ENCODE results near the gene LSAMP. TPM values are rescaled to one million over a fixed set of nuclear protein-coding genes. Genes with fewer than 3 reads are reported as not detected.

The LSAMP gene
- total and polyA plus RNA-seq, 2 of the 13 experiments (the other 11 are each of a cell fraction or from before 2014, with no cell fraction given), result not detected

DNA sequence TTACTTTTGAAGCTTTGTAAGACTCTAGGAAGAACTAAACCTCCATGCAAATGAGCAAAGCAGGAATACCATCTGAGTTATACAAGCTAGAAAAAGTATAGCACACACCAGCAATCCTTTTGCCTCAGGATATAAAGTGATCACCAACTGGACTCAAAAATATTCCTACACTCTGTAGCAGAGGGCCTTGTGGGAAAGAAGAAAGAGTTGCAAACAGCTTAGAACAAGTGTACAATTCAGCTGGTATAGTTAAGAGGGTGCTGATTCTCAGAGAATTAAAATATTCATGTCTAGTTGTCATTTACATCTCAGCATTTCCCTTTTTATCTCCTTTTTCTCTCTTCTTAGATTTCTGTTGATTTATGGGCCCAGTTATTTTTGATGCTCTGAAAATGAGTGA, 573.6 kb downstream of the LSAMP start (continued):
- TF ChIP-seq, protein P1, sequence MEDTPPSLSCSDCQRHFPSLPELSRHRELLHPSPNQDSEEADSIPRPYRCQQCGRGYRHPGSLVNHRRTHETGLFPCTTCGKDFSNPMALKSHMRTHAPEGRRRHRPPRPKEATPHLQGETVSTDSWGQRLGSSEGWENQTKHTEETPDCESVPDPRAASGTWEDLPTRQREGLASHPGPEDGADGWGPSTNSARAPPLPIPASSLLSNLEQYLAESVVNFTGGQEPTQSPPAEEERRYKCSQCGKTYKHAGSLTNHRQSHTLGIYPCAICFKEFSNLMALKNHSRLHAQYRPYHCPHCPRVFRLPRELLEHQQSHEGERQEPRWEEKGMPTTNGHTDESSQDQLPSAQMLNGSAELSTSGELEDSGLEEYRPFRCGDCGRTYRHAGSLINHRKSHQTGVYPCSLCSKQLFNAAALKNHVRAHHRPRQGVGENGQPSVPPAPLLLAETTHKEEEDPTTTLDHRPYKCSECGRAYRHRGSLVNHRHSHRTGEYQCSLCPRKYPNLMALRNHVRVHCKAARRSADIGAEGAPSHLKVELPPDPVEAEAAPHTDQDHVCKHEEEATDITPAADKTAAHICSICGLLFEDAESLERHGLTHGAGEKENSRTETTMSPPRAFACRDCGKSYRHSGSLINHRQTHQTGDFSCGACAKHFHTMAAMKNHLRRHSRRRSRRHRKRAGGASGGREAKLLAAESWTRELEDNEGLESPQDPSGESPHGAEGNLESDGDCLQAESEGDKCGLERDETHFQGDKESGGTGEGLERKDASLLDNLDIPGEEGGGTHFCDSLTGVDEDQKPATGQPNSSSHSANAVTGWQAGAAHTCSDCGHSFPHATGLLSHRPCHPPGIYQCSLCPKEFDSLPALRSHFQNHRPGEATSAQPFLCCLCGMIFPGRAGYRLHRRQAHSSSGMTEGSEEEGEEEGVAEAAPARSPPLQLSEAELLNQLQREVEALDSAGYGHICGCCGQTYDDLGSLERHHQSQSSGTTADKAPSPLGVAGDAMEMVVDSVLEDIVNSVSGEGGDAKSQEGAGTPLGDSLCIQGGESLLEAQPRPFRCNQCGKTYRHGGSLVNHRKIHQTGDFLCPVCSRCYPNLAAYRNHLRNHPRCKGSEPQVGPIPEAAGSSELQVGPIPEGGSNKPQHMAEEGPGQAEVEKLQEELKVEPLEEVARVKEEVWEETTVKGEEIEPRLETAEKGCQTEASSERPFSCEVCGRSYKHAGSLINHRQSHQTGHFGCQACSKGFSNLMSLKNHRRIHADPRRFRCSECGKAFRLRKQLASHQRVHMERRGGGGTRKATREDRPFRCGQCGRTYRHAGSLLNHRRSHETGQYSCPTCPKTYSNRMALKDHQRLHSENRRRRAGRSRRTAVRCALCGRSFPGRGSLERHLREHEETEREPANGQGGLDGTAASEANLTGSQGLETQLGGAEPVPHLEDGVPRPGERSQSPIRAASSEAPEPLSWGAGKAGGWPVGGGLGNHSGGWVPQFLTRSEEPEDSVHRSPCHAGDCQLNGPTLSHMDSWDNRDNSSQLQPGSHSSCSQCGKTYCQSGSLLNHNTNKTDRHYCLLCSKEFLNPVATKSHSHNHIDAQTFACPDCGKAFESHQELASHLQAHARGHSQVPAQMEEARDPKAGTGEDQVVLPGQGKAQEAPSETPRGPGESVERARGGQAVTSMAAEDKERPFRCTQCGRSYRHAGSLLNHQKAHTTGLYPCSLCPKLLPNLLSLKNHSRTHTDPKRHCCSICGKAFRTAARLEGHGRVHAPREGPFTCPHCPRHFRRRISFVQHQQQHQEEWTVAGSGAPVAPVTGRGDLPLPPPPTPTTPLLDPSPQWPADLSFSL (CRISPR knock-in tag; IDR thresholded peaks at IDR 0.05), result no peak
- TF ChIP-seq, protein P2, sequence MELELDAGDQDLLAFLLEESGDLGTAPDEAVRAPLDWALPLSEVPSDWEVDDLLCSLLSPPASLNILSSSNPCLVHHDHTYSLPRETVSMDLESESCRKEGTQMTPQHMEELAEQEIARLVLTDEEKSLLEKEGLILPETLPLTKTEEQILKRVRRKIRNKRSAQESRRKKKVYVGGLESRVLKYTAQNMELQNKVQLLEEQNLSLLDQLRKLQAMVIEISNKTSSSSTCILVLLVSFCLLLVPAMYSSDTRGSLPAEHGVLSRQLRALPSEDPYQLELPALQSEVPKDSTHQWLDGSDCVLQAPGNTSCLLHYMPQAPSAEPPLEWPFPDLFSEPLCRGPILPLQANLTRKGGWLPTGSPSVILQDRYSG (CRISPR knock-in tag; IDR thresholded peaks at IDR 0.05), result no peak
- TF ChIP-seq, protein P3, sequence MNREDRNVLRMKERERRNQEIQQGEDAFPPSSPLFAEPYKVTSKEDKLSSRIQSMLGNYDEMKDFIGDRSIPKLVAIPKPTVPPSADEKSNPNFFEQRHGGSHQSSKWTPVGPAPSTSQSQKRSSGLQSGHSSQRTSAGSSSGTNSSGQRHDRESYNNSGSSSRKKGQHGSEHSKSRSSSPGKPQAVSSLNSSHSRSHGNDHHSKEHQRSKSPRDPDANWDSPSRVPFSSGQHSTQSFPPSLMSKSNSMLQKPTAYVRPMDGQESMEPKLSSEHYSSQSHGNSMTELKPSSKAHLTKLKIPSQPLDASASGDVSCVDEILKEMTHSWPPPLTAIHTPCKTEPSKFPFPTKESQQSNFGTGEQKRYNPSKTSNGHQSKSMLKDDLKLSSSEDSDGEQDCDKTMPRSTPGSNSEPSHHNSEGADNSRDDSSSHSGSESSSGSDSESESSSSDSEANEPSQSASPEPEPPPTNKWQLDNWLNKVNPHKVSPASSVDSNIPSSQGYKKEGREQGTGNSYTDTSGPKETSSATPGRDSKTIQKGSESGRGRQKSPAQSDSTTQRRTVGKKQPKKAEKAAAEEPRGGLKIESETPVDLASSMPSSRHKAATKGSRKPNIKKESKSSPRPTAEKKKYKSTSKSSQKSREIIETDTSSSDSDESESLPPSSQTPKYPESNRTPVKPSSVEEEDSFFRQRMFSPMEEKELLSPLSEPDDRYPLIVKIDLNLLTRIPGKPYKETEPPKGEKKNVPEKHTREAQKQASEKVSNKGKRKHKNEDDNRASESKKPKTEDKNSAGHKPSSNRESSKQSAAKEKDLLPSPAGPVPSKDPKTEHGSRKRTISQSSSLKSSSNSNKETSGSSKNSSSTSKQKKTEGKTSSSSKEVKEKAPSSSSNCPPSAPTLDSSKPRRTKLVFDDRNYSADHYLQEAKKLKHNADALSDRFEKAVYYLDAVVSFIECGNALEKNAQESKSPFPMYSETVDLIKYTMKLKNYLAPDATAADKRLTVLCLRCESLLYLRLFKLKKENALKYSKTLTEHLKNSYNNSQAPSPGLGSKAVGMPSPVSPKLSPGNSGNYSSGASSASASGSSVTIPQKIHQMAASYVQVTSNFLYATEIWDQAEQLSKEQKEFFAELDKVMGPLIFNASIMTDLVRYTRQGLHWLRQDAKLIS (CRISPR knock-in tag; IDR thresholded peaks at IDR 0.05), result no peak
- no peak for TF ChIP-seq ZFP36 (IDR thresholded peaks at IDR 0.05; ENCODE audit: borderline replicate concordance, low read depth, low read length, partially characterized antibody)

All from HepG2 (cell line).